HL-60 (cell line): ENCODE data around the gene CRABP2.

ENCODE experiments used
- POLR2AphosphoS5 ChIP-seq: IDR thresholded peaks from 2 replicates; pipeline ENCODE4 v1.6.1; 2012; ENCODE audit warnings: low read depth
- SPI1 ChIP-seq: IDR thresholded peaks from 2 replicates; pipeline ENCODE4 v1.6.1; 2012; ENCODE audit warnings: low read depth, mild to moderate bottlenecking, borderline replicate concordance
- TF ChIP-seq, protein P1 (sequence below): IDR thresholded peaks from one replicate; pipeline ENCODE4 v1.5.1; 2011; ENCODE audit warnings: low read length, control low read depth, inconsistent platforms; ENCODE audit not compliant: insufficient read depth

DNA sequence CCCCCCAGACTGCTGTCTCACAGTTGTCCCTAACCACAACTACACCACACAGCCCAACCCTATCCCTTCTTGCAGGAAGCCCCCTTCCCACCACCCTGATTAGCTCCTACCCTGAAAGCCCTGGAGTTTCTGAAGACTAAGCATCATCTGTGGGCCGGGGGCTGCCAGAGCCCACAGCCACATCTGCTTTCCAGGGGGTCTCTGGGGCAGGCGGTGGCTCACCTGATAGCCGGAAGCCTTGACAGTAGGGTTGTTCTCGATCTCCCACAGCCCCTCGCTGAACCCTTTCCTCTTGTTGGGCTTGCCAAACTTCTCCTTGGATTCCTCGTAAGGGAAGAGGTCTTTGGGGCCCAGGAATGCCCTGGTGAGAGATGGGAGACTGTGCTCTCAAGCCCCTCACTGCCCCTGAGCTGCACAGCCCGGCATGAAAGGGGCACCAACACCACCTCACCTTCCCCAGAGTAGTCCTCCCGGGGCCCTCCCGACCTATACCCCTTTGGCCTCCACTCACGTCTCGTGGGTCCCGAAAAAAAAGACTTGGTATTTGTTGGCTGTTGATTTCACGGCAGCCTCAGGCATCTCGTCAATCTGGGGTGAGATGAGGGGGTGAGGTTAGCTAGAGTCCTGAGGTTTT, 39.5 kb upstream of the CRABP2 start:
- TF ChIP-seq, protein P1, sequence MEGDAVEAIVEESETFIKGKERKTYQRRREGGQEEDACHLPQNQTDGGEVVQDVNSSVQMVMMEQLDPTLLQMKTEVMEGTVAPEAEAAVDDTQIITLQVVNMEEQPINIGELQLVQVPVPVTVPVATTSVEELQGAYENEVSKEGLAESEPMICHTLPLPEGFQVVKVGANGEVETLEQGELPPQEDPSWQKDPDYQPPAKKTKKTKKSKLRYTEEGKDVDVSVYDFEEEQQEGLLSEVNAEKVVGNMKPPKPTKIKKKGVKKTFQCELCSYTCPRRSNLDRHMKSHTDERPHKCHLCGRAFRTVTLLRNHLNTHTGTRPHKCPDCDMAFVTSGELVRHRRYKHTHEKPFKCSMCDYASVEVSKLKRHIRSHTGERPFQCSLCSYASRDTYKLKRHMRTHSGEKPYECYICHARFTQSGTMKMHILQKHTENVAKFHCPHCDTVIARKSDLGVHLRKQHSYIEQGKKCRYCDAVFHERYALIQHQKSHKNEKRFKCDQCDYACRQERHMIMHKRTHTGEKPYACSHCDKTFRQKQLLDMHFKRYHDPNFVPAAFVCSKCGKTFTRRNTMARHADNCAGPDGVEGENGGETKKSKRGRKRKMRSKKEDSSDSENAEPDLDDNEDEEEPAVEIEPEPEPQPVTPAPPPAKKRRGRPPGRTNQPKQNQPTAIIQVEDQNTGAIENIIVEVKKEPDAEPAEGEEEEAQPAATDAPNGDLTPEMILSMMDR, result no peak
- no peak for TF ChIP-seq POLR2AphosphoS5
- TF ChIP-seq SPI1, result no peak
